Adrenal gland (tissue), 12 donors: Measurements from ENCODE around the gene CEACAM8. TPM values are rescaled to one million over a fixed set of nuclear protein-coding genes. Genes with fewer than 3 reads are reported as not detected.

Experiments
- DNase-seq, 7 donors: peaks; one replicate each; pipeline ENCODE4 v3.0.0-alpha.2; 2019 to 2020
- H3K27ac ChIP-seq, 5 donors: fragments of 200-600 bp; sonication (generic) in 4 of 5; 1 replicate in 3 of 5; 2 replicates in 2 of 5; pipeline versions ENCODE4 v1.5.1 to v1.8.0; 2016 to 2020; ENCODE audit warnings: mild to moderate bottlenecking in 1 of 5
- H3K27me3 ChIP-seq: fragments of 200-600 bp; 2 replicates; pipeline ENCODE4 v1.8.0; 2021
- H3K36me3 ChIP-seq, 2 donors: fragments of 200-600 bp; replicated peaks in 1 of 2; 1 replicate in 1 of 2; 2 replicates in 1 of 2; pipeline versions ENCODE4 v1.5.1 to v1.8.0; 2018 to 2022
- H3K4me1 ChIP-seq, 2 donors: fragments of 200-600 bp; replicated peaks in 1 of 2; 1 replicate in 1 of 2; 2 replicates in 1 of 2; pipeline versions ENCODE4 v1.5.1 to v1.8.0; 2018 to 2021
- H3K4me3 ChIP-seq, 4 donors: fragments of 200-600 bp; sonication (generic) in 3 of 4; one replicate each; pipeline ENCODE4 v1.5.1; 2016 to 2018
- H3K9me3 ChIP-seq, 3 donors: fragments of 200-600 bp; sonication (generic) in 1 of 3; replicated peaks in 1 of 3; 1 replicate in 2 of 3; 2 replicates in 1 of 3; pipeline versions ENCODE4 v1.5.1 to v1.8.0; 2016 to 2021
- CTCF ChIP-seq, 6 experiments: fragments of 450-650 bp in 4 of 6; fragments of 200-600 bp in 2 of 6; sonication (generic) in 1 of 6; IDR thresholded peaks; 1 replicate in 5 of 6; 2 replicates in 1 of 6; pipeline versions ENCODE4 v1.5.1 to v1.8.0; 2016 to 2021; ENCODE audit warnings: antibody characterized with exemption in 6 of 6, mild to moderate bottlenecking in 2 of 6, moderate library complexity in 1 of 6
- POLR2A ChIP-seq, 2 donors: fragments of 450-650 bp; IDR thresholded peaks; one replicate each; pipeline ENCODE4 v1.6.1; 2017; ENCODE audit warnings: antibody characterized with exemption in 2 of 2, mild to moderate bottlenecking in 2 of 2, moderate library complexity in 1 of 2
- WGBS, 4 donors: extraction: QIAGEN DNeasy Blood & Tissue Kit in 2 of 4; methylation state at CpG; one replicate each; pipeline versions ENCODE4 v1.1.5 to v1.1.7; 2013 to 2017; 5-methylcytosine and 5-hydroxymethylcytosine counted together
- intact Hi-C, 2 donors: fragments of 100-400 bp; cut with DNase I; formaldehyde crosslinking; loops; one replicate each; pipeline versions ENCODE4 v1.14.1 to v1.15.0; 2022 to 2023
- polyA plus RNA-seq, 3 donors: library from polyadenylated mRNA; stranded (reverse); fragments of 200-250 nt in 2 of 3; fragments of 350-450 nt in 1 of 3; fragmentation: Illumina TruSeq in 1 of 3; extraction: RNeasy Lipid Tissue Mini Kit (QIAGEN cat#74804) in 1 of 3; gene quantifications; one replicate each; pipeline ENCODE4 v1.2.3, GENCODE V29; 2013 to 2014
- total RNA-seq, 9 donors: library from RNA; depleted of rRNA in 4 of 9; stranded (reverse); fragments of >200 nt in 4 of 9; fragments of 120-200 nt in 1 of 9; fragmentation: NEBNext Ultra II Directional in 1 of 9; extraction: Animal tissue kit (Norgen Biotek cat#: 25700) in 1 of 9; gene quantifications; one replicate each; pipeline versions ENCODE4 v1.1.0 to v1.2.4, GENCODE V29; 2013 to 2023
- donor health status: healthy with polysubstance abuse.
- donor health status: Bipolar disorder and iron deficiency.
- donor health status: DM: yes; HTN: yes; CAD: no.
- donor health status: DM: no; HTN: no; CAD: no.
- donor health status: DM: no; HTN: no; CAD: no.
- donor health status: DM: yes; HTN: yes; CAD: no.

Gene CEACAM8
- total and polyA plus RNA-seq, 12 donors: 0.17 TPM; not detected in 11

- Histone ChIP-seq H3K9me3 (no peaks in the 10 kb centered on the region), H3K27me3 (no peaks in the 10 kb centered on the region), H3K36me3 (no peaks in the 10 kb centered on the region), H3K27ac (no peak overlapping the region), H3K4me3 (no peak overlapping the region), H3K4me1 (peaks cover 0 to 9% of the 10 kb centered on the region in 2 donors)
- WGBS, 4 donors: 50 to 69% (median 56%) methylated on average over 2 of the region's 2 CpGs
- intact Hi-C loops: no loop called here
- DNase-seq: peak in 1 of 7 donors; percentile 13
- TF ChIP-seq CTCF (IDR thresholded peaks at IDR 0.05) (no peak), POLR2A (IDR thresholded peaks at IDR 0.05) (no peak)
Measured at GRCh38 chr19:42571116-42571515, 23.6 kb downstream of the CEACAM8 start.

- intact Hi-C loops: no loop called here
- DNase-seq: no peak
- Histone ChIP-seq H3K4me1 (peaks cover 0 to 9% of the 10 kb centered on the region in 2 donors), H3K27ac (no peak overlapping the region), H3K27me3 (no peaks in the 10 kb centered on the region), H3K4me3 (no peak overlapping the region), H3K36me3 (no peaks in the 10 kb centered on the region), H3K9me3 (no peaks in the 10 kb centered on the region)
- WGBS, 4 donors: 54 to 70% (median 65%) methylated on average over 2 of the region's 2 CpGs
- TF ChIP-seq CTCF (IDR thresholded peaks at IDR 0.05): no peak
- no peak for TF ChIP-seq POLR2A (IDR thresholded peaks at IDR 0.05)
Measured at GRCh38 chr19:42569193-42569592, 25.5 kb downstream of the CEACAM8 start.

GRCh38 chr19:42568006-42568405 is 26.7 kb downstream of the CEACAM8 start:
- no peaks in the 10 kb centered on the region for H3K36me3 ChIP-seq
- H3K4me3 ChIP-seq: no peak overlapping the region
- H3K4me1 ChIP-seq: peaks cover 5 to 16% of the 10 kb centered on the region in 2 donors
- no peak overlapping the region for H3K27ac ChIP-seq
- DNase-seq: no peak
- H3K27me3 ChIP-seq: no peaks in the 10 kb centered on the region
- 62 to 72% (median 64%) methylated on average over 4 of the region's 4 CpGs for WGBS, 4 donors
- no peaks in the 10 kb centered on the region for H3K9me3 ChIP-seq
- no peak for TF ChIP-seq CTCF (IDR thresholded peaks at IDR 0.05)
- no peak for TF ChIP-seq POLR2A (IDR thresholded peaks at IDR 0.05)
- intact Hi-C loops: no loop called here

DNA sequence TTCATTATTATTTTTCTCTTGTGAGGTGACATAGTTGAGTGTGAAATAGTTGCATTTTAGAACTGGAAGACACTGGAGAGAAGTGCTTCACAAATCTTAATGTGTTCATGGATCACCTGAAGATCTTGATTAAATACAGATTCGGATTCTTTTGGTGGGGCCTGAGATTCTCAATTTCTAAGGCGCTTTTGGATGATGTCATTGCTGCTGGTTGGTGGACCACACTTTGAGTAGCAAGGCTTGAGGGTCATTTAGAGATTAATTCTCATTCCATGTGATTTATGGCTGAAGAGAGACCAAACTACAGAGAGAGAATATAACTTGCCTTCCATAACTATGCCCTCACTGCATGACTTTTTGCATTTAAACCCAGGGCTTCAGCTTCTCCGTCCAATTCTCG is 27.2 kb downstream of the CEACAM8 start:
- H3K4me1 ChIP-seq: peaks cover 5 to 16% of the 10 kb centered on the region in 2 donors
- intact Hi-C loops: no loop called here
- no peaks in the 10 kb centered on the region for H3K27me3 ChIP-seq
- DNase-seq: no peak
- H3K4me3 ChIP-seq: no peak overlapping the region
- no peak for TF ChIP-seq CTCF (IDR thresholded peaks at IDR 0.05)
- no peak for TF ChIP-seq POLR2A (IDR thresholded peaks at IDR 0.05)
- no peaks in the 10 kb centered on the region for H3K9me3 ChIP-seq
- 76 to 86% (median 81%) methylated on average over 4 of the region's 4 CpGs for WGBS, 4 donors
- H3K36me3 ChIP-seq: no peaks in the 10 kb centered on the region
- H3K27ac ChIP-seq: no peak overlapping the region
